Stimulated activated memory B cell treated with anti-CD40 and anti-IgM and Interleukin-4, amounts not matched to agents 10 μg/mL and 1 μg/mL and 100 μg/mL, for 72 hours (primary cell): ENCODE data around the gene EWSR1.
A peak's percentile ranks its signal among the peaks of the same experiment; 100 is the strongest.
"Not testable (repeated sequence)": the region's sequence is repeated elsewhere in the genome, so short reads cannot be mapped to it uniquely, and the experiment has no call there.

Source experiments
- ATAC-seq: fragments of 150-1000 bp; cut with Tn5 transposase; 2 replicates; pipeline ENCODE4 v1.10.0; 2021
- H3K27ac Mint-ChIP-seq: one replicate; pipeline ENCODE4 v1.8.0; 2022; ENCODE audit warnings: mild to moderate bottlenecking, mixed read lengths
- H3K27me3 Mint-ChIP-seq: one replicate; pipeline ENCODE4 v1.8.0; 2022; ENCODE audit warnings: mixed read lengths
- H3K36me3 Mint-ChIP-seq: one replicate; pipeline ENCODE4 v1.8.0; 2022; ENCODE audit warnings: mixed read lengths
- H3K4me1 Mint-ChIP-seq: one replicate; pipeline ENCODE4 v1.8.0; 2022; ENCODE audit warnings: mixed read lengths
- H3K4me3 Mint-ChIP-seq: one replicate; pipeline ENCODE4 v1.8.0; 2022; ENCODE audit warnings: mild to moderate bottlenecking, moderate library complexity, mixed read lengths
- H3K9me3 Mint-ChIP-seq: one replicate; pipeline ENCODE4 v1.8.0; 2022; ENCODE audit warnings: mixed read lengths

EWSR1 gene

DNA sequence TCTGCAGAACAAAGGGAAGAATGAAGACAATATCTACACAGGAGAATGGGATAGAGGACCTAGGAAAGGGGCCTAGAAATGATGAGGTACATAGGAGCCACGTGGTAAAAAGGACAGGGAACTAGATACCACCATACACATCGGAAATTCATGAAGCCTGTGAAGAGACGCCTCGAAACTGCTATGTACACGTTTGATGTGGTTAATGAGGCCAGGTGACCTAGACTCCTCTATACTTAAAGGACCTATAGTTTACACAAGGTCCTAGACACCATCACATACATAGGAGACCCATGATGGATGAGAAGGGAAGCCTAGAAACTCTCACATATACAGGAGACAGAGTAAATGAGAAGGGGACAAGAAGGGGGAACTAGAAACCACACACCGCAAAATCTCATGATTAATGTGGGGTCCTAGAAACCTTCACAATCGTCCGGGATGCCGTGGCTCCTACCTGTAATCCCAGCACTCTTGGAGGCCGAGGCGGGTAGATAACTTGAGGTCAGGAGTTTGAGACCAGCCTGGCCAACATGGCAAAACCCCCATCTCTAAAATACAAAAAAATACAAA, 24.1 kb upstream of the EWSR1 start:
- Mint-ChIP-seq H3K4me1 (peaks cover 6% of the 10 kb centered on the region), H3K27me3 (peaks cover 49% of the 10 kb centered on the region), H3K9me3 (peaks cover 17% of the 10 kb centered on the region), H3K27ac (no peak overlapping the region), H3K4me3 (no peak overlapping the region), H3K36me3 (peaks cover 13% of the 10 kb centered on the region)
- no peak for ATAC-seq

DNA sequence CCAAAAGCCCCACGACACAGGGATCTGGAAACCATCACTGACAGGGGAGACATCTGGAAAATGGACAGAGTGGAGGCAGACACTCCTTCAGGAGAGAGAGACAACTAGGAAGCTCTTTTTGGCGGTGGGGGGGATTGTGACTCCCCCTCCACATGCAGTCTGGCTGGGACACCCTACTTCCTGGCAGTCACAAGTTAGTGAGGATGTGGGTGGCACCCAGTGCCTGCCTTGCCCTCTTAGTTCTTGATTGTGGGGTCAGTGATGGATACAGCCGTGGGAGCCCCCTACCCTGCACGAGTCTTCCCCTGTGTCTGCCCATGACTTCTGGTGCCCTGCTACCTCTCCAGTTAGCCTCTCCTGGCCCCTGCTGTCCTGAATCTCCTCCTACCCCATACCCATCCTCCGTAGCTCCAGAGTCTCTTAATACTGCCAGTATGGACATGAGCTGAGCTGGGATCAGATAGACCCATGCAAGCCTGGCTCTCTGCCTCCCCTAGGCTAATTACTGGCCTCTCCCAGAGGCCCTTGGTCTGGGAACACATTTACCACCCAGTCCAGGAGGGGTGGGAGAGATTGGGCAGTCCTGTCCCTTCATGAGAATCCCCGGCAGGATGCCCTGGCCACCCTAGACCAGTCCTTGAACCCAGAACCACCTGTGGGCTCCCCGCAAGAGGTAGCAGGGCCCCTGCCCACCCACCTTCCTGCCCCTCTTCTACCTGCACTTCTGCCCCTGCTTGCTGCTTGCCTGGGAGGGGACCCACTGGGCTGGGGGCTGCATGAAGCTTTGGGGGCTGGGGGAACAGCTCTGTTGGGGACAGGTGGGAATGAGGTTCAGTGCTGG, 23.1 kb upstream of the EWSR1 start:
- peaks cover 14% of the 10 kb centered on the region for H3K9me3 Mint-ChIP-seq
- no peak for ATAC-seq
- H3K36me3 Mint-ChIP-seq: peaks cover 6% of the 10 kb centered on the region
- H3K27ac Mint-ChIP-seq: no peak overlapping the region
- peaks cover 6% of the 10 kb centered on the region for H3K4me1 Mint-ChIP-seq
- H3K4me3 Mint-ChIP-seq: no peak overlapping the region
- H3K27me3 Mint-ChIP-seq: peaks cover 47% of the 10 kb centered on the region

DNA sequence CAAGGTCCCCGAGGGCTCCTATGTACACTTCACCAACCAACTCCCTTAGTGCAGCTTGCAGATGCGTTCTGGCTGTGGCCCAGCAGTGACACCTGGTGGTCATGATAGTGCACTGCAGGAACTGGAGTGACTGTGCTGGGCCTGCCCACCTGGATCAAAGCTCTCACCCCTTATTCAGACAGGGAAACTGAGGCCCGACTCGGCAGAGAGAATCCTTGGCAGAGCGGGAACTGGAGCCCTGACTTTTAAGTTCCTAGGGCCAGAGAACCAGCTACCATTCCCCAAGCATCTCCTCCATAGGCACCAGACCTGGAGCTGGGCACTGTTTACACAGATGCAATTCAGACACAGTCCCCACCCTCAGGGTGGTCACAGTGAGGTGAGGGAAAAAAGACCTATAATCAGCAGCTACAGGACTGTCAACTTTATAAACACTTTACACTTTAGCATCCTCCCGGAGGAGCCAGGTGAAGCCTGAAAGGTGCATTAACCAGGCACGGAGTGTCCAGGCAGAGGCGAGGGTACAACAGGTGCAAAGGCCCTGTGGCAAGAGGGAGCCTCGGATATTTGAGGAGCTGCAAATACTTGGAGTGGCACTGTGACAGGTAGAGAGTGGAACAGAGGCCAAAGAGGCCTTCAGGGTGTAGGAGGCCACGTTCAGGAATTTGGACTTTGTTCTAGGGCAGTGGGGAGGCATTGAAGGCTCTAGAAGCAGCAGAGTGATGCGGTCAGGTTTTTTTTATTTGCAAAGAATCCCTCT, 22.3 kb upstream of the EWSR1 start:
- Mint-ChIP-seq H3K9me3 (peaks cover 12% of the 10 kb centered on the region), H3K4me3 (no peak overlapping the region), H3K36me3 (peaks cover 6% of the 10 kb centered on the region), H3K27ac (no peak overlapping the region), H3K4me1 (peaks cover 6% of the 10 kb centered on the region), H3K27me3 (peaks cover 47% of the 10 kb centered on the region)
- peak; percentile 82 for ATAC-seq

DNA sequence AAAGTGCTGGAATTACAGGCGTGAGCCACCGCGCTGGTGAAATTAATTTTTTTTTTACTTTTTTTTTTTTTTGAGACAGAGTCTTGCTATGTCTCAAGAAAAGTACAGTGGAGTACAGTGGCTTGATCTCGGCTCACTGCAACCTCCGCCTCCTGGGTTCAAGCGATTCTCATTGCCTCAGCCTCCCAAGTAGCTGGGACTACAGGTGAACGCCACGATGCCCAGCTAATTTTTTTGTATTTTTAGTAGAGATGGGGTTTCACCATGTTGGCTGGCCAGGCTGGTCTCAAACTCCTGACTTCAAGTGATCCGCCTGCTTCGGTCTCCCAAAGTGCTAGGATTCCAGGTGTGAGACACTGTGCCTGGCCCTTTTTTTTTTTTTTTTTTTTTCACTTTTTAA, 20.2 kb upstream of the EWSR1 start:
- H3K9me3 Mint-ChIP-seq, H3K4me3 Mint-ChIP-seq, ATAC-seq, H3K27ac Mint-ChIP-seq, H3K4me1 Mint-ChIP-seq, H3K36me3 Mint-ChIP-seq: not testable (repeated sequence)
- peaks cover 31% of the 10 kb centered on the region for H3K27me3 Mint-ChIP-seq

GRCh38 chr22:29251265-29251664, 16.8 kb upstream of the EWSR1 start:
- Mint-ChIP-seq H3K4me1 (no peaks in the 10 kb centered on the region), H3K27ac (no peak overlapping the region), H3K9me3 (no peaks in the 10 kb centered on the region), H3K27me3 (peaks cover 24% of the 10 kb centered on the region), H3K36me3 (no peaks in the 10 kb centered on the region), H3K4me3 (no peak overlapping the region)
- ATAC-seq: no peak

GRCh38 chr22:29251981-29252911, 15.8 kb upstream of the EWSR1 start:
- H3K36me3 Mint-ChIP-seq: no peaks in the 10 kb centered on the region
- H3K27ac Mint-ChIP-seq: no peak overlapping the region
- no peak overlapping the region for H3K4me3 Mint-ChIP-seq
- H3K27me3 Mint-ChIP-seq: peaks cover 24% of the 10 kb centered on the region
- no peaks in the 10 kb centered on the region for H3K4me1 Mint-ChIP-seq
- ATAC-seq: no peak
- no peaks in the 10 kb centered on the region for H3K9me3 Mint-ChIP-seq

GRCh38 chr22:29253561-29254285, 14.3 kb upstream of the EWSR1 start:
- H3K4me3 Mint-ChIP-seq: no peak overlapping the region
- H3K27me3 Mint-ChIP-seq: peaks cover 24% of the 10 kb centered on the region
- no peaks in the 10 kb centered on the region for H3K36me3 Mint-ChIP-seq
- ATAC-seq: no peak
- no peak overlapping the region for H3K27ac Mint-ChIP-seq
- H3K9me3 Mint-ChIP-seq: no peaks in the 10 kb centered on the region
- peaks cover 7% of the 10 kb centered on the region for H3K4me1 Mint-ChIP-seq

- Mint-ChIP-seq H3K4me1 (peaks cover 7% of the 10 kb centered on the region), H3K27ac (no peak overlapping the region), H3K27me3 (peaks cover 24% of the 10 kb centered on the region), H3K9me3 (no peaks in the 10 kb centered on the region), H3K4me3 (no peak overlapping the region), H3K36me3 (no peaks in the 10 kb centered on the region)
- ATAC-seq: no peak
Observed at GRCh38 chr22:29254286-29254660, 13.8 kb upstream of the EWSR1 start.

GRCh38 chr22:29255064-29255621, 12.9 kb upstream of the EWSR1 start:
- Mint-ChIP-seq H3K27ac (no peak overlapping the region), H3K4me3 (no peak overlapping the region), H3K9me3 (no peaks in the 10 kb centered on the region), H3K36me3 (peaks cover 5% of the 10 kb centered on the region), H3K4me1 (peaks cover 7% of the 10 kb centered on the region), H3K27me3 (peaks cover 24% of the 10 kb centered on the region)
- no peak for ATAC-seq

GRCh38 chr22:29256606-29257325, 11.3 kb upstream of the EWSR1 start:
- Mint-ChIP-seq H3K9me3 (no peaks in the 10 kb centered on the region), H3K27ac (no peak overlapping the region), H3K4me3 (no peak overlapping the region), H3K4me1 (peaks cover 7% of the 10 kb centered on the region), H3K27me3 (peaks cover 24% of the 10 kb centered on the region), H3K36me3 (peaks cover 7% of the 10 kb centered on the region)
- no peak for ATAC-seq

DNA sequence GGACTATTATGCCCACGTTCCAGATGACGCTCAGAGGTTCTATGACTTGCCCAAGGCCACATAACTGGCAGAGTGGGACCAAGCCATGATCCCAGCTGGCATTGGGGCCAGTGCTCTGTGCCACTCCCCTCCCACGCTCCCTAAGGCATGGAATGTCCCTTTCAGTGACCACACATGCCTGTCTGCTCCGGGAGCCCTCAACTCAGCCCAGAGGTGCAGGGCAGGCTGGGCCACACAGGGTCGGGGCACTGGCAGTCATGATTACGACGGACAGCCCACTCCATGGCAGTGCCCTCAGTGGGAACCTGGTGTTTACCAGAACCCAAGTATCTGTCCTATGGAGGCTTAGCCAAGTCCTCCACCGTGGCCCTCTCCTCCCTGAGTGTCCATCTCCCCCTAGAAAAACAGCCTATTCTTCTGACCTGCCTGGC, 10.3 kb upstream of the EWSR1 start:
- Mint-ChIP-seq H3K9me3 (no peaks in the 10 kb centered on the region), H3K27me3 (peaks cover 24% of the 10 kb centered on the region), H3K27ac (no peak overlapping the region), H3K36me3 (peaks cover 7% of the 10 kb centered on the region), H3K4me3 (no peak overlapping the region), H3K4me1 (peaks cover 7% of the 10 kb centered on the region)
- no peak for ATAC-seq

DNA sequence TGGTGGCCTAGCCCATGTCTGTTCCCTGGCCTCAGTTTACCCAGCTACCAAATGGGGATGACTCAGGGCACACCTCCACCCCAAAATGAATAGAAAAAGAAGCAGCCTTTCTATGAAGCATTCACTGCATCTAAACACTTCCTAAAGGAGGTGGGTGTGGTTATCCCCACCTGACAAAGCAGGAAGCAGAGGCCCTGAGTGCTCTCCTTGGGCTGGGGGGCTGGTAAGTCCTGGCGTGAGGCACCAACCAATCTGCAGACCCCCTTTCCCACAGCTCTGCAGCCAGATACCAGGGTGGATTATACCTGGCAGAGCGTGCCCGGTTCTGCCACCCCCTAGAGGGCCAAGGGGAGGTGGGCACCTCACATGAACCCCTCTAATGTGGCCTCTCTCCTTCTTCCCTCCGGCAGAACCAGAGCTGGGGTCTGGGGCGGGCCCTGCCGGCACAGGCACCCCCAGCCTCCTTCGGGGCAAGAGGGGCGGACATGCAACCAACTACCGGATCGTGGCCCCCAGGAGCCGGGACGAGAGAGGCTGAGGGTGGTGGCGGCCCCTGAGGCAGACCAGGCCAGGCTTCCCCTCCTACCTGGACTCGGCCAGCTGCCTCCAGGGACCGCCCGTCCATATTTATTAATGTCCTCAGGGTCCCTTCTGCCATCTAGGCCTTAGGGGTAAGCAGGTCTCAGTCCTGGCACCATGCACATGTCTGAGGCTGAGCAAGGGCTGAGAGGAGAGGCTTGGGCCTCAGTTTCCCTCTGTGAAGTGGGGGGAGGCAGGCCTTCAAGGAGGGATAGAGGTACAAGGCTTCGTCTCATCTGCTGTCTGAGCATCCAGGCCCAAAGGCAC, 9.4 kb upstream of the EWSR1 start:
- H3K9me3 Mint-ChIP-seq: no peaks in the 10 kb centered on the region
- H3K36me3 Mint-ChIP-seq: peaks cover 7% of the 10 kb centered on the region
- no peak for ATAC-seq
- no peak overlapping the region for H3K4me3 Mint-ChIP-seq
- H3K4me1 Mint-ChIP-seq: peaks cover 7% of the 10 kb centered on the region
- peaks cover 18% of the 10 kb centered on the region for H3K27me3 Mint-ChIP-seq
- no peak overlapping the region for H3K27ac Mint-ChIP-seq
